ENCODE results near the gene LRRC34. TPM values are rescaled to one million over a fixed set of nuclear protein-coding genes. Genes with fewer than 3 reads are reported as not detected.

The LRRC34 gene
- total and polyA plus RNA-seq, 9 of the 15 experiments (the other 6 are each of a cell fraction or from before 2014, with no cell fraction given), result 0.17 to 0.30 TPM; not detected in 7

GRCh38 chr3:169771497-169772304 is 41.0 kb downstream of the LRRC34 start (continued):
- peak; percentile 78 for TF ChIP-seq ZNF407 (IDR thresholded peaks at IDR 0.05; ENCODE audit: low read depth)
- TF ChIP-seq ARID4B (CRISPR knock-in tag; IDR thresholded peaks at IDR 0.05), result 0 out of 2 replicates have a peak, but pooled peaks have one; percentile 48
- peak; percentile 75; the same call in 1 of the 2 replicates for TF ChIP-seq ZNF764 (CRISPR knock-in tag; IDR thresholded peaks at IDR 0.05; ENCODE audit: low read depth)
- peak; percentile 74; the same call in 1 of the 2 replicates for TF ChIP-seq CHAMP1 (IDR thresholded peaks at IDR 0.05)
- peak; percentile 40; the same call in 1 of the 2 replicates for TF ChIP-seq BHLHE40 (IDR thresholded peaks at IDR 0.05; ENCODE audit: low read length)
- peak; percentile 67; the same call in 1 of the 2 replicates for TF ChIP-seq BCOR (IDR thresholded peaks at IDR 0.05)
- TF ChIP-seq MAZ (CRISPR knock-in tag; conservative IDR thresholded peaks at IDR 0.05 in 1 of 2, IDR thresholded peaks at IDR 0.05 in 1 of 2), result peak in 1 of 2 experiments; percentile 55; a peak in 2 of 4 replicates
- peak; percentile 100 for TF ChIP-seq POLR2H (tag; IDR thresholded peaks at IDR 0.05; ENCODE audit: low read depth)
- no peak for TF ChIP-seq CCAR2 (IDR thresholded peaks at IDR 0.05; ENCODE audit: low read depth, low read length)
- peak; percentile 21; the same call in 1 of the 2 replicates for TF ChIP-seq PHF8 (IDR thresholded peaks at IDR 0.05; ENCODE audit: borderline replicate concordance, low read length)
- no peak; the same call in 1 of the 2 replicates for TF ChIP-seq SMARCC2 (IDR thresholded peaks at IDR 0.05; ENCODE audit: low read depth)
